ENCODE results near the gene LRRC10B.

- TF ChIP-seq CTCF (IDR thresholded peaks at IDR 0.05): no peak
- TF ChIP-seq POLR2A (IDR thresholded peaks at IDR 0.05): no peak
Observed at GRCh38 chr11:61534025-61534932, 25.7 kb downstream of the LRRC10B start.

All from uterus (tissue), 2 donors.